HEK293T (cell line): ENCODE measurements around the gene PLOD3.
"Not testable (repeated sequence)": the region's sequence is repeated elsewhere in the genome, so short reads cannot be mapped to it uniquely, and the experiment has no call there.

Experiments used
- CTCF ChIA-PET: fragments of 350-600 bp; formaldehyde crosslinking; extraction: SDS; loops from one replicate; lab custom pipeline; 2021; ENCODE audit warnings: antibody characterized with exemption, inconsistent platforms; lab: Yijun Ruan, JAX
- POLR2A ChIA-PET: fragments of 350-600 bp; formaldehyde crosslinking; extraction: SDS; loops from one replicate; lab custom pipeline; 2020; ENCODE audit warnings: antibody characterized with exemption, inconsistent platforms; lab: Yijun Ruan, JAX
- DNase-seq: peaks from one replicate; pipeline ENCODE4 v3.0.0; 2012; ENCODE audit warnings: mixed read lengths; ENCODE audit errors: extremely low spot score
- ARNT ChIP-seq: fragments of 450-650 bp; IDR thresholded peaks from 2 replicates; pipeline ENCODE4 v1.6.1; 2017; ENCODE audit warnings: mild to moderate bottlenecking
- BHLHE40 ChIP-seq: fragments of 450-650 bp; IDR thresholded peaks from 2 replicates; pipeline ENCODE4 v1.6.1; 2016; ENCODE audit warnings: mild to moderate bottlenecking, moderate library complexity, borderline replicate concordance
- CTBP1 ChIP-seq: fragments of 450-650 bp; IDR thresholded peaks from 2 replicates; pipeline ENCODE4 v1.6.1; 2016; ENCODE audit warnings: borderline replicate concordance
- ELF4 ChIP-seq: fragments of 450-650 bp; IDR thresholded peaks from 2 replicates; pipeline ENCODE4 v1.6.1; 2017; ENCODE audit warnings: antibody characterized with exemption
- FOXA1 ChIP-seq: fragments of 450-650 bp; IDR thresholded peaks from 2 replicates; pipeline ENCODE4 v1.6.1; 2016; ENCODE audit warnings: mild to moderate bottlenecking
- FOXK2 ChIP-seq: fragments of 450-650 bp; IDR thresholded peaks from 2 replicates; pipeline ENCODE4 v1.6.1; 2016; ENCODE audit warnings: mild to moderate bottlenecking
- FOXM1 ChIP-seq: fragments of 450-650 bp; IDR thresholded peaks from 2 replicates; pipeline ENCODE4 v1.6.1; 2017; ENCODE audit warnings: mild to moderate bottlenecking, borderline replicate concordance
- HDGF ChIP-seq: fragments of 450-650 bp; IDR thresholded peaks from 2 replicates; pipeline ENCODE4 v1.6.1; 2017; ENCODE audit warnings: antibody characterized with exemption, borderline replicate concordance
- L3MBTL2 ChIP-seq: fragments of 450-650 bp; conservative IDR thresholded peaks from 2 replicates; pipeline ENCODE4 v1.6.1; 2016; ENCODE audit warnings: mild to moderate bottlenecking
- LEF1 ChIP-seq: fragments of 450-650 bp; IDR thresholded peaks from 2 replicates; pipeline ENCODE4 v1.6.1; 2017; ENCODE audit warnings: mild to moderate bottlenecking, borderline replicate concordance
- NFRKB ChIP-seq: fragments of 450-650 bp; IDR thresholded peaks from 2 replicates; pipeline ENCODE4 v1.6.1; 2016; ENCODE audit warnings: mild to moderate bottlenecking, moderate library complexity
- SP1 ChIP-seq: fragments of 450-650 bp; IDR thresholded peaks from 2 replicates; pipeline ENCODE4 v1.6.1; 2017
- SUZ12 ChIP-seq: fragments of 450-650 bp; IDR thresholded peaks from 2 replicates; pipeline ENCODE4 v1.6.1; 2016; ENCODE audit warnings: mild to moderate bottlenecking
- TARDBP ChIP-seq: fragments of 450-650 bp; IDR thresholded peaks from 2 replicates; pipeline ENCODE4 v1.6.1; 2016
- ZNF384 ChIP-seq: fragments of 450-650 bp; IDR thresholded peaks from 2 replicates; pipeline ENCODE4 v1.6.1; 2016
- TF ChIP-seq, protein P1 (sequence below): fragments of 450-650 bp; IDR thresholded peaks from 2 replicates; pipeline ENCODE4 v1.6.1; 2016

The PLOD3 gene

DNA sequence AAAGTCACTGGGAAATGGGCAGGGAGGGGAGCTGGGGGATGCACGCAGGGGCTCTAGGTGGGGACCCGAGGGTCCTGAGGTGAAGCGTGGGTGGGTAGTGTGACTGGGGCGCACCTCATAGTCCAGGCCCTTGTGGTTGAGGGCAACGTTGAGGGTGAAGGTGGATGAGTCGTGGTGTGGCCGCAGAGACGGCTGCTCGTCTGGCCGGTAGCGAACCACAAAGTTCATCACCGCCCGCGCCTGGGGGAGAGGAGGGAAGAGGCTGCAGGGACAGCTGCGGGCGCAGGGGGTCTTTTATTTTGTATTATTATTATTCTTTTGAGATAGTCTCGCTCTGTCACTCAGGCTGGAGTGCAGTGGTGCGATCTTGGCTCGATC is 10.7 kb downstream of the PLOD3 start:
- TF ChIP-seq BHLHE40: no peak
- no peak for TF ChIP-seq CTBP1
- no peak for TF ChIP-seq TARDBP
- TF ChIP-seq FOXA1: no peak
- TF ChIP-seq NFRKB: no peak
- TF ChIP-seq LEF1: no peak
- TF ChIP-seq, protein P1, sequence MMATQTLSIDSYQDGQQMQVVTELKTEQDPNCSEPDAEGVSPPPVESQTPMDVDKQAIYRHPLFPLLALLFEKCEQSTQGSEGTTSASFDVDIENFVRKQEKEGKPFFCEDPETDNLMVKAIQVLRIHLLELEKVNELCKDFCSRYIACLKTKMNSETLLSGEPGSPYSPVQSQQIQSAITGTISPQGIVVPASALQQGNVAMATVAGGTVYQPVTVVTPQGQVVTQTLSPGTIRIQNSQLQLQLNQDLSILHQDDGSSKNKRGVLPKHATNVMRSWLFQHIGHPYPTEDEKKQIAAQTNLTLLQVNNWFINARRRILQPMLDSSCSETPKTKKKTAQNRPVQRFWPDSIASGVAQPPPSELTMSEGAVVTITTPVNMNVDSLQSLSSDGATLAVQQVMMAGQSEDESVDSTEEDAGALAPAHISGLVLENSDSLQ: no peak
- TF ChIP-seq ARNT: no peak
- no peak for TF ChIP-seq L3MBTL2
- no peak for TF ChIP-seq SP1
- TF ChIP-seq FOXM1: no peak
- no peak for TF ChIP-seq FOXK2
- no peak for TF ChIP-seq ZNF384
- no peak for TF ChIP-seq HDGF
- no peak for TF ChIP-seq SUZ12
- ChIA-PET CTCF (no interaction called here), POLR2A (no interaction called here)
- no peak for DNase-seq

- ChIA-PET POLR2A (interaction anchor here (1.8 kb wide), 1 partner anchor 12 kb away, joined by 4 read pairs; the partner anchor contains the start of genes PLOD3 and ZNHIT1), CTCF (no interaction called here)
- no peak for DNase-seq
- no peak for TF ChIP-seq TARDBP
- no peak for TF ChIP-seq L3MBTL2
- TF ChIP-seq SP1: no peak
- TF ChIP-seq FOXM1: no peak
- no peak for TF ChIP-seq LEF1
- TF ChIP-seq BHLHE40: no peak
- no peak for TF ChIP-seq CTBP1
- TF ChIP-seq FOXK2: no peak
- no peak for TF ChIP-seq SUZ12
- no peak for TF ChIP-seq ARNT
- no peak for TF ChIP-seq ZNF384
- TF ChIP-seq, protein P1: no peak
Measured at GRCh38 chr7:101205901-101206664, 11.3 kb downstream of the PLOD3 start.

GRCh38 chr7:101203740-101204738 is 13.3 kb downstream of the PLOD3 start:
- not testable (repeated sequence) for DNase-seq
- CTCF ChIA-PET: interaction anchor here (1.3 kb wide), 1 partner anchor 60 kb away, joined by 6 read pairs; no protein-coding TSS in a partner anchor
- POLR2A ChIA-PET: interaction anchor here (1.8 kb wide), 1 partner anchor 14 kb away, joined by 4 read pairs; the partner anchor contains the start of genes PLOD3 and ZNHIT1

- ChIA-PET CTCF (interaction anchor here (0.5 to 1.2 kb wide), 2 partner anchors 10 to 1086 kb away, joined by 3 to 6 read pairs; no protein-coding TSS in a partner anchor), POLR2A (no interaction called here)
- TF ChIP-seq CTBP1 (no peak), SP1 (no peak), LEF1 (no peak), BHLHE40 (no peak), NFRKB (no peak), FOXA1 (no peak), L3MBTL2 (no peak), HDGF (no peak), FOXM1 (no peak), ZNF384 (no peak)
- TF ChIP-seq, protein P1: no peak
- DNase-seq: no peak
Measured at GRCh38 chr7:101202603-101202918, 14.8 kb downstream of the PLOD3 start.

- no peak for TF ChIP-seq ZNF384
- no peak for TF ChIP-seq SP1
- TF ChIP-seq FOXK2: no peak
- TF ChIP-seq FOXM1: no peak
- TF ChIP-seq BHLHE40: no peak
- TF ChIP-seq SUZ12: no peak
- no peak for TF ChIP-seq TARDBP
- no peak for TF ChIP-seq CTBP1
- no peak for TF ChIP-seq ELF4
- TF ChIP-seq, protein P1: no peak
- TF ChIP-seq NFRKB: no peak
- TF ChIP-seq ARNT: no peak
- ChIA-PET CTCF (interaction anchor here (0.5 to 2.0 kb wide), 3 partner anchors 10 to 1086 kb away, joined by 3 to 6 read pairs (median 5); no protein-coding TSS in a partner anchor), POLR2A (no interaction called here)
- no peak for DNase-seq
Measured at GRCh38 chr7:101201695-101202602, 15.4 kb downstream of the PLOD3 start.
